SIG-M5 treated with dmso at 0.1 percent for 504 hours (cell line): ENCODE measurements around the gene ADGRG1.
"Not testable (repeated sequence)": the region's sequence is repeated elsewhere in the genome, so short reads cannot be mapped to it uniquely, and the experiment has no call there.

Experiments
- DNase-seq: peaks from one replicate; lab custom pipeline; 2025; ENCODE audit not compliant: unreplicated experiment; lab: John Stamatoyannopoulos, UW

The ADGRG1 gene

DNA sequence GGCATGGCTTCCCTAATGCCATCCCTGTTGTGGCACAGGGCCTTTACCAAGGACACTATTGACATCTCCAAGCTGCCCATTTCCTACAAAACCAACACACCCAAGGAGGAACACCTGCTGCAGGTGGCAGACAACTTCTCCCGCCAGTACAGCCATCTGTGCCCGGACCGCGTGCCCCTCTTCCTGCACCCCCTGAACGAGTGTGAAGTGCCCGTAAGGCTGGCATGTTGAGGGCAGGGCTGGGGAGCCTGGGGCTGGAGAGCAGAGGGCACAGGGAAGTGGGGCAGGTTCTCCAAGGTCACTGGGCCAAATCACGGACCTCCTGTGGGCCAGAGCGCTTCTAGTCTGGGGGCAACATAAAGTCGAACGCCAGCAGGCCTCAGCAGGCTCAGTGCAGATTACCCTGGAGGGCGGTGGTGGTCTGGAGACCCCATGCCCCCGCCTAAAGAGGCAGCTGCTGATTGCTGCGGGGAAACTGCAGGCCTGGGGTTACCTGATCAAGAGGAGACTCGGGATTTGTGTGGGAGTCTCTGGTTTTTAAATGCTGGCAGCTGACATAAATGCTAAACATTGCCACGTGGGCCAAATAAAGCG is 70.5 kb downstream of the ADGRG1 start:
- no peak for DNase-seq

DNA sequence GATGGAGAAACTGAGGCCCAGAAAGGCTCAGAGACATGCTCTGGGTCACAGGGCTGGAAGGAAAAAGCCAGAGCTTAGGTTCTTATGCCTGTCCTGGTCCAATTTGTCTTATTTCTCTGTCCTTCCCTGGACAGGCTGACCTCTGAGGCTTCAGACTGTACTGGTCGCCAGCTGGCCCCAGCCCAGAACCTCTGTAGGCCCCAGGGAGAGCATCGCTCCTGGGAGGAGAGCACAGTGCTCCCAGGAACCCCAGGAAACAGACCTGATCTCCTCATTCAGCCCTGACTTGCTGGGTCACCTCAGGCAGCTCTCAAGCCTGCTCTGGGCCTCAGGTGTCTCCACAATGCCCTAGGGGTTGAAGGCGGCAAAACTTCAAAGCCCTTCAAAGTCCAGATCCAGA is 71.1 kb downstream of the ADGRG1 start:
- DNase-seq: no peak

DNA sequence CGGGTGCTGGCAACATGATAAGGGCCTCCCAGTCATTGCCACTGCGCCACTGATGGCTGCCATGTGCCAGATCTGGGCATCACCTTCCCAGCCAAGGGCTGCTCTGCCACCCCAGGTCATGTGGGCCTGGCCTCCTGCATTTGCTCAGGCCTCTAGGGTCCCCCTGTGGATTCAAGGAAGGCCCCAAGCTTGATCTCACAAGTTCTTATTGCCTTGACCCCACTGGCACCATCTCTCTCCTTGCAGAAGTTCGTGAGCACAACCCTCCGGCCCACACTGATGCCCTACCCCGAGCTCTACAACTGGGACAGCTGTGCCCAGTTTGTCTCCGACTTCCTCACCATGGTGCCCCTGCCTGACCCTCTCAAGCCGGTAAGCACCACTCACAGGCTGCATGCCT is 71.5 kb downstream of the ADGRG1 start:
- no peak for DNase-seq

DNA sequence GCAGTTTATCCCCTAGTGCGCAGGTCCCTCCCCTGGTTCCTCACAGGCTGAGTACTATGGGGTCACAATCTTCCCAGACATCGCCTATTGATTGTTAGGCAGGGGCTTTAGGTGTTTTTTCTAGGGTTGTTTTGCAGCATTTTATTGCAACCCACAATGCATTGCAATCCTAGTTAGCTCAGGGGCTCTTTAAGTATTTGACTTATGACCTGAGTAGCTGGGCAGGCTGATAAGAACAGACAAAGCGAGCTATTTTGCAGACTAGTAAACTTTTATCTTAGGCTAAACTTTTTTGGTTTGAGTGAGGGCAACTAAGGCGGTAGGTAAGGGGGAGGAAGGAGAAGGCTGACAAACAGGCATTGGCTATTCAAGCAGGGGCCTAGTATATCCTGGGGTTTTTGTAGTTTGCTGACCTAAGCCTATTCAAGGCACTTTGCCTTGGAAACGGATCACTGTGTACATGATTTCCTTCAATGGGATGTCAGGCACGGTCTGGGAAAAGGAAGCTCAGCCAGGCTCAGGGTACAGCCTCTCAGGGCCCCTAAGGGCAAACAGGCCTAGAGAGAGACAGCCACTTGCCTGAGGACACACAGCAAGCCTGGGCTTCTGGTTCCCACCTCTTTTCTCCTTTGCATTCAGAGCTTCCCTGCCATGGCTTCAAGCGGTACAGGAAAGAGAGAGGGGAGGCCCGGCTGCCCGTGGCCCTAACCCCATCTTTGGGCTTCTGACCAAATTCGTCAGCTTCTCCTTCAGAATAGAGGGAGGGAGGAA is 72.5 kb downstream of the ADGRG1 start:
- DNase-seq: no peak

DNA sequence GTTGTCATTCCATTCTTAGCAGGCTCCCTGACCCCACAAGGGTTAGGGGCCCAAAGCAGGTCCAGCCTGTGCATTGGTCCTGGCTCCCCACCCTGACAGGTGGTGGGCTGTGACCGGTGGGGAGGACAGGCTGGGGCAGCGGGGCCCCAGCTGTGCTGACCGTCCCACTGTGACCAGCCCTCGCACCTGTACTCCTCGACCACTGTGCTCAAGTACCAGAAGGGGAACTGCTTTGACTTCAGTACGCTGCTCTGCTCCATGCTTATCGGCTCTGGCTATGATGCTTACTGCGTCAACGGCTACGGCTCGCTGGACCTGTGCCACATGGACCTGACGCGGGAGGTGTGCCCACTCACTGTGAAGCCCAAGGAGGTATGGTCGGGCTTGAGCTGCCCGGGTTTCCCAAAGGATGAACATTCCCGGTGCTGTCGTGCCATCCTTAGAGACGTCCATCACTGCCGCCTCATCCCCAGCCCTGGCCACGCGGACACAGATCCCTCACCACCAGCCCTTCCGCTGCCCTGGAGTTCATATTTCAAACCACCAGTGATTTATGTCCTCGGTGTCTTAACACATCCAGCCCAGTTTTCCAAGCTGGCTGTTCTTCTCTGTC is 73.4 kb downstream of the ADGRG1 start:
- DNase-seq: no peak

DNA sequence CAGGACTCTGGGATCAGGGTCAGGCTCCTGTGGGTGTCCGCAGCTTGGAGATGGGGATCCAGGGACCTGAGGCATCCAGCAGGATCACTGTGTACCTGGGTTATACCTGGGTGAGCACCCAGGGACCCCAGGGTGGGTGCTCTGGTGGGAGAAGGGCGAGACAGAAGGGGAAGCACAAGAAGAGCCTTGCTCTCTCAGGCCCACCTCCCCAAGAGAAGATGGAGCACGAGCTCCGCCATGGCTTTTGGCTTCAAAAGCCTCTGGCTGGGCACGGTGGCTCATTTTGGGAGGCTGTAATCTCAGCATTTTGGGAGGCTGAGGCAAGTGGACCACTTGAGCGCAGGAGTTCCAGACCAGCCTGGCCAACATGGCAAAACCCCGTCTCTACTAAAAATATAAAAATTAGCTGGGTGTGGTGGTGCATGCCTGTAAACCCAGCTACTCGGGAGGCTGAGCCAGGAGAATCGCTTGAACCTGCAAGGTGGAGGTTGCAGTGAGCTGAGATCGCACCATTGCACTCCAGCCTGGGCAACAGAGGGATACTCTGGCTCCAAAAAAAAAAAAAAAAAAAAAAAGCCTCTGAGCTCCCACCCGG is 75.1 kb downstream of the ADGRG1 start:
- DNase-seq: no peak

DNA sequence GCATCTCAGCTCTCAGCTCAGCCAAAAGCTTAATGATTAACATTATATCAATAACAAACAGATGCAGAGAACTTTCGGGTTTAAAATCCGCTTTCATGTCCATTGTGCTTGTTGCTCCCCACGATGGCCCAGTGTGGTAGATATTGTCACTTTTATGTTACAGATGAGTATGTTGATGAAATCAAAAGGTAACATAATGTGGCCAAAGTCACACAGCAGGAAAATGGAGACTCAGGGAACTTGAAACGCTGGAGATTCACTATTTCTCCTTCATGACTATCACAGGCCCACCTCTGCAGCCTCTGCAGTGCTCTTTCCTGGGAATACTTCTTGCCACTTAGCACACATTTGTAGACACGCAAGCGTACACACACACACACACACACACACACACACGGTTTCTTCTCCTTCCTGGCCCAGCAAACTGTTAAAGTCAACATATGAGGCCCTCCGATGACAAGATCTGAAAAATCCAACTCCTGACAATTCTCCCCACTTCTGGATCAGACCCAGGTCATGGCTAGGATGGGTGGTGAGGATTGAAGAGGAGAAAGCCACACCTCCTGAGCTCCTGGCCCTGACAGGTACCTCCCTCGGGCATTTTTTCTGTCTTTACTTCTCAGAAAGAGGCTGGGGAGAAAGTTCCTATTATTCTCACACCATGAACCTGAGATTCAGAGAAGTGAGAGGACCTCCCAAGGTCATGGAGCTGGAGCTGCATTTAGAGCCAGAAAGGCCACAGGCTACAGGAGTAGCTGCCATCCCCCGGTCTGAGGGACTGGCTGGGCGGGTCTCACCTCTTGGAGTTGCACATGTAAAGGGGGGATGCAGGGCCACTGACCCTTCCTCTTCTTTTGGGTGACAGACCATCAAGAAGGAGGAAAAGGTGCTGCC is 75.8 kb downstream of the ADGRG1 start:
- no peak for DNase-seq

DNA sequence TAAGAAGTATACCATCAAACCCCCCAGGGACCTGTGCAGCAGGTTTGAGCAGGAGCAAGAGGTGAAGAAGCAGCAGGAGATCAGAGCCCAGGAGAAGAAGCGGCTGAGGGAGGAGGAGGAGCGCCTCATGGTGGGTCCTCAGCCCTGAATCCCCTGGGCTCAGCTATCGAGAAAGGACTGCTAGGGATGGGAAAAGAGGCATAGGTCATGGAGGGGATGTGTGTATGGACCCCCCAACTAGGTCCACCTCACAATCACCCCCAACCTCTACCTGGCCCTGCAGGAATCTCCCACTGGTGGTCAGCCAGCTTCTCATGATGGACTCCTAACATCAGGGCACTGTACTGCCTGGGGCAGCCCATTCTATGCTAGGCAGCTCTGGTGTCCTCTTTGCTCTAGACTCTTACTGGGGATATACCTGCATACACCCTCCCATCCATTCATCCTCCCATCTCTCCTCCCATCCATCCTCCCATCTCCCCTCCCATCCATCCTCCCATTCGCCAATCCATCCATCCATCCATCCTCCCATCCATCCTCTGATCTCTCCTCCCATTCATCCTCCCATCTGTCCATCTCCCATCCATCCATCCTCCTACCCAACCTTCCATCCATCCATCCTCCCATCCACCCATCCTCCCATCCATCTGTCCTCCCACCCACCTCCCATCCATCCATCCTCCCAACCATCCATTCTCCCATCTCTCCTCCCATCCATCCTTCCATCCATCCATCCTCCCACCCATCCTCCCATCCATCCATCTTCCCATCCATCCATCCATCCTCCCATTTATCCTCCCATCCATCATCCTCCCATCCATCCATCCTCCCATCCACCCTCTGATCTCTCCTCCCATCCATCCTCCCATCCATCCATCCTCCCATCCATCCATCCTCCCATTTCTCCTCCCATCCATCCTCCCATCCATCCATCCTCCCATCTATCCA is 76.7 kb downstream of the ADGRG1 start:
- no peak for DNase-seq

DNA sequence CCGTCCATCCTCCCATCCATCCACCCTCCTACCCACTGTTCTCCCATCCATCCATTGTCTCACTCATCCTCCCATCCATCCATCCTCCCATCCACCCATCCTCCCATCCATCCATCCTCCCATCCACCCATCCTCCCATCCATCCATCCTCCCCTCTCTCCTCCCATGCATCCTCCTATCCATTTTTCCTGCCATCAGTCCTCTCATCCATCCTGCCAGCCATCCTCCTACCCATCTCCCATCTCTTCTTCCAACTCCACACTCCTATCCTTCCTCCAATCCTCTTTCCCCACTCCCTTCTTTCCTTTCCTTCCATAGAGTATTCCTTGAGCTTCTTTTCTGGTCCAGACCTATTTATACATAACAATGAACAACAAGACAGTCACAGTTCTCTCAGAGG is 78.3 kb downstream of the ADGRG1 start:
- DNase-seq: no peak

DNA sequence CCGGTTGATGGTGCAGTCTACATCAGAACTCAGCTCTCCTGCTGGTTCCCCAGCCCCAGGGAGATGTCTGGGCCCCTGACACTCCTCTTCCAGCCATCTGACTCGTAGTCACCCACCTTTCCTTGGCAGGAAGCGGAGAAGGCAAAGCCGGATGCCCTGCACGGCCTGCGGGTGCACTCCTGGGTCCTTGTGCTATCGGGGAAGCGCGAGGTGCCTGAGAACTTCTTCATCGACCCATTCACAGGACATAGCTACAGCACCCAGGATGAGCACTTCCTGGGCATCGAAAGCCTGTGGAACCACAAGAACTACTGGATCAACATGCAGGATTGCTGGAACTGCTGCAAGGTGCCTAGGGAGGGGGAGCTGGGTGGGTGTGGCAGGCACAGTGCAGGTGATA is 78.9 kb downstream of the ADGRG1 start:
- no peak for DNase-seq

DNA sequence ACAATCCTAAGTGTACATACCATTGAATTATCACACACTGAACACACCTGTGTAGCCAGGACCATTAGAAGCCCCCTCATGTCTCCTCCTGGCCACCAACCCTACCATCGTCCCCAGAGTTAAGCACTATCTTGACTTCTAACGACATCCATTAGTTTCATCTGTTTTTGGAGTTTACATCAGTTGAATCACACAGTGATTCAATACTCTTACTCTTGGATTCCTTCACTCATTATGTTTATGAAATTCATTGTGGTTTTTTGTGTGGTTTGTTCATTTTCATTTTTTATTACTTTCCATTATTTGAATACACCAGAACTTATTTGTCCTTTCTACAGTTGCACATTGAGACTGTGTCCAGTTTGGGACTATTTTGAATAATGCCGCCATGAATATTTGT is 79.7 kb downstream of the ADGRG1 start:
- DNase-seq: no peak

DNA sequence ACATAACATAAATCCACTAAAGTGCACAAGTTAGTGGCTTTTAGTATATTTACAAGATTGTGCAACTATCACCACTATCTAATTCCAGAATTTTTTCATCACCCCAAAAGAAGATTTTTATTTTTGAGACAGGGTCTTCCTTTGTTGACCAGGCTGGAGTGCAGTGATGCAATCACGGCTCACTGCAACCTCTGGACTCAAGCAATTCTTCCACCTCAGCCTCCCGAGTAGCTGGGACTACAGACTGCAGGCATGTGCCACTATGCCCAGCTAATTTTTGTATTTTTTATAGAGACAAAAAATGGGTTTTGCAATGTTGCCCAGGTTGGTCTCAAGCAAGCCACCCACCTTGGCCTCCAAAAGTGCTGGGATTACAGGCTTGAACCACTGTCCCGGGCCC is 81.2 kb downstream of the ADGRG1 start:
- DNase-seq: no peak

DNA sequence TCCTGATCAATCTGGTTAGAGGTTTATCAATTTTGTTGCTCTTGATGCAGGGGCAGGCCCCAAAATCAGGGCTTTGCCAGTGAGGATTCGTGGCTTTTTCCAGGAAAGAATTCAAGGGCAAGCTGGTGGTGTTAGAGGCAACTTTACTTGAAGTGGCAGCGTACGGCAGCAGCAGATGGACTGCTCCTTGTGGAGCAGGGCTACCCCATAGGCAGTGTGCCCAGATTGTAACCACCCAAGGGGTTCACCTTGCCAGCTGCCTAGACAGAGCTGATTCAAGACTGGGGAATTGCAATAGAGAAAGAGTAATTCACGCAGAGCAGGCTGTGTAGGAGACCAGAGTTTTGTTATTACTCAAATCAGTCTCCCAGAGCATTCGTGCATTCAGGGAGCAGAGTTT is 82.9 kb downstream of the ADGRG1 start:
- DNase-seq: no peak

DNA sequence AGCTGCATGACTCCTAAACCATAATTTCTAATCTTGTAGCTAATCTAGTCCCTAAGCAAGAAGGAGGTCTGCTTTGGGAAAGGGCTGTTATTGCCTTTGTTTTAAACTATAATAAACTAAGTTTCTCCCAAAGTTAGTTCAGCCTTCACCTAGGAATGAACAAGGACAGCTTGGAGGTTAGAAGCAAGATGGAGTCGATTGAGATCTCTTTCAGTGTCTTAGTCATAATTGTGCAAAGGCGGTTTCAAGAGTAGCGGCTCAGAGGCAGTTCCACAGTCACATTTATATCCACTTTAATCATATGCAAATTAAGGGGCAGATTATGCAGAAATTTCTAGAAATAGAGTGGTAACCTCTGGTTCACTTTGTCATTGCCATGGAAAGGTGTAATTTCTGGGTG is 83.6 kb downstream of the ADGRG1 start:
- no peak for DNase-seq

DNA sequence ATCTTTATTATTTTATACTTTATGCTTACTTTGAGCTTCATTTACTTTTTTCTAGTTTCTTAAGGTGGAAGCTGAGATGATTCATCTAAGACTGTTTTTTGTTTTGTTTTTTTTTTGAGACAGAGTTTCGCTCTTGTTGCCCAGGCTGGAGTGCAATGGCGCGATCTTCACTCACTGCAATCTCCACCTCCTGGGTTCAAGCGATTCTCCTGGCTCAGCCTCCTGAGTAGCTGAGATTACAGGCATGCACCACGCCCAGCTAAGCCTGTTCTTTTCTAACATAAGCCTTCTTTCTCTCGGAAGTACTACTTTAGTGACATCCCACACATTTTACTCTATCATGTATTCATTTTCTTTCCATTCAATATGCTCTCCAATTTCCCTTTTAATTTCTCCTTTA is 84.1 kb downstream of the ADGRG1 start:
- DNase-seq: not testable (repeated sequence)

DNA sequence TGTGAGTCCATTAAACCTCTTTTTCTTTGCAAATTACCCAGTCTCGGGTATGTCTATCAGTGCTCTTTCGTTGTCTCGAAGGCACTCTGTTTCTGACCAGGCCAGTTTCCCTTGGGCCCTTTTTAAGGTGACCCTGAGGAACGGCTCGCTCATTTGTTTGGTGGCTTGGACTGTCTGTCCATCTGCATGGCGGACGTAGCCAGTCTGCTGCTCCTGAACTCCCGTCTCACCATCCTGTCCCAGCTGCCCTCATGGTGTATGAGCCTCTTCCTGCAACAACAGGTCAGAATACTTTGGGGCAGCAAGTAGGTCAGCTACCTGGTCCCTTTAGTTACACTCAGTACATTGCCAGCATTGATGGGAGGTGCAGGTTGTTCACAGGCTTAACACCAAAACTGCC is 85.2 kb downstream of the ADGRG1 start:
- DNase-seq: no peak

DNA sequence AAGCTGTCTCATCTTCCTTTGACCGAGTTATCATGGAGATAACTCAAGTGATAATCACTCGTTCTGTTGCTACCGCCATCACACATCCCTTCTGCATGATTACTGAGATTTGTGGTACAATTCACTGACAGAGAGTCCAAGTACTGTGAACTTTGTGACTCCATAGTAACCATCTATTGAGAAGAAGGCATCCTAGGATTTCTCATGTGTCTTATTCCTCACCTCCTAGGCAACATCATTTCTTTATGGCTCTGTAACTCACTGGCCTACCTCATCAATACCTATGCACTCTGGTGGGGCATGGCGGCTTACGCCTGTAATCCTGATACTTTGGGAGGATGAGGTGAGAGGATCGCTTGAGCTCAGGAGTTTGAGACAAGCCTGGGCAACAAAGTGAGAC is 85.6 kb downstream of the ADGRG1 start:
- DNase-seq: no peak
